IPS-NIHi7 (cell line): ENCODE measurements around the gene SLC50A1.

ENCODE experiments used
- DNase-seq: peaks from one replicate; pipeline ENCODE4 v3.0.0; 2012; ENCODE audit warnings: mixed read lengths; ENCODE audit errors: extremely low spot score

The SLC50A1 gene

GRCh38 chr1:155184351-155184811 is 48.7 kb downstream of the SLC50A1 start:
- DNase-seq = no peak

- DNase-seq = no peak
Observed at GRCh38 chr1:155184835-155185782, 49.5 kb downstream of the SLC50A1 start.

- DNase-seq = no peak
Observed at GRCh38 chr1:155185783-155186066, 50.1 kb downstream of the SLC50A1 start.

DNA sequence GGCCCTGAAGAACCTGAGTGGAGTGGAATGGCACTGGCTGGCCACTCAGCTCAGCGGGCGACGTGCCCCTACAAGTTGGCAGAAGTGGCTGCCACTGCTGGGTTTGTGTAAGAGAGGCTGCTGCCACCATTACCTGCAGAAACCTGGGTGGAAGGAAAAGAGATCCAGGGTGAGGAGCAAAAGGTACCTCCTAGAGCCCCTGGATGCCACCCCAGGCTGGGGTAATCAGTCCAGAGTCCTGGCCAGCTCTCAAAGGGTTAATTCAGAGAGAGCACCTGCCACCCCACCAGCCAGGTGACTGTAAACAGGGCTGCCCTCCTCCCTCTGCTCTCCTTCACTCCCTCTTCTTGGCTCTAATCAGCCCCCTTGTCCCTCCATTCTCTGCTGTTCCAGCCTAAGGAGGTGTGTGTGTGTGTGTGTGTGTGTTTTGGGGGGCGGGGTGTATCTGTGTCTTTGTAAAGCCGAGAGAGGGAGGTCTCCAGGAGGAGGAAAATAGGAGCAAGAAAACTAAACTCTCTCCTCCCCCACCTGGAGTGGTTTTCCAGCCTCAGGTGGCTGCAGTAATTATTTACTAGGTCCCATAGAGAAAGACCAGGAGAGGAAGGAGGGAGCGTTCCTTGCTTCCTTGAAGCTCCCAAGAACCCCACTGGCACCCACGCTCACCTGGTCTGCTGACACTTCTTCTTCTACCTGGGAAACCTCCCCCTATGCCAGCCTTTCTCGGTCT is 50.6 kb downstream of the SLC50A1 start:
- DNase-seq = no peak

DNA sequence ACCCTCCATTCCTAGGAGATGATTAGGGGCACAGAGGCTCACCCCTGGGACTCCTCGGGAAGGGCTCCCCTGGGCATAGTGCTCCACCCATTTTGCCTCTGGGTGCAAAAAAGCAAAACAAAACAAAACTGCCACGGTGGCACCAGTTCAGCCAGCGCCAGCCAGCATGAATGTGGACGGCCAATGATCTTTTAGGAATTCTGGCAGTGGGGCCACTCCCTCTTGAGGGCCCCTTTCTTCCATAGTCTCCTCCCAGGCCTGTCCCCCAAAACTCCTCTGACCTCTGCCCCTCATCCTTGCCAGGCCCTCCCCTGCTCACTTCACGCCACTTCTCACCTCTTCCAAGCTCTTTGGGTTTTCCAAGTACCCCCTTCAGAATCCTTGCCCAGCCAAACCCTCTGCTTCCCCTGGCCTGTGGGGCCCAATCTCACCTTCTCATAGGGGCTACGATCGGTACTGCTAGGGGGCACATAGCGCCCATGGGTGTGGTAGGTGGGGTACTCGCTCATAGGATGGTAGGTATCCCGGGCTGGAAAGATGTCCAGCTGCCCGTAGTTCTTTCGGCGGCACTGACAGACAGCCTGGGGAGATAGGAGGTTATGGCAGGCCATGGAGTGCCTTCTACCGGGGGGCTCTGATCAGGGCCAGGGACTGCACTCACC is 51.3 kb downstream of the SLC50A1 start:
- no peak for DNase-seq

DNA sequence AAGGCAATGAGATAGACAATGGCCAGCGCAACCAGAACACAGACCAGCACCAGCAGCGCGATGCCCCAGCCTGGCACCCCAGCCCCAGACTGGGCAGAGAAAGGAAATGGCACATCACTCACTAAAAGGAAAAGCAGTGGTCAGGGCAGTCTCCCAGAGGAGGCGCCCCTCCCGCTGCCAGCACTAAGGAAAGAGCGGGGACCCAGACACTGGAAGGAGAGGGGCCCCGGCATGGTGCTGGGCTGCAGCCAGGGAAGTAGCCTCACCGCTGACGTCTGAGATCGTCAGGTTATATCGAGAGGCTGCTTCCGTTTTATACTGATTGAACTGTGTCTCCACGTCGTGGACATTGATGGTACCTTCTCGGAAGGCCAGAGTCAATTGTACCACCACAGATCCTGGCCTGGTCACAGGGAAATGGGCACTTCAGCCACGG is 51.8 kb downstream of the SLC50A1 start:
- no peak for DNase-seq

- DNase-seq = no peak
Observed at GRCh38 chr1:155188268-155188667, 52.6 kb downstream of the SLC50A1 start.
